ENCODE measurements around the gene TRABD2B.

TRABD2B gene

GRCh38 chr1:47772960-47773682 lies 224.1 kb downstream of the TRABD2B start:
- no peak for DNase-seq (ENCODE audit: low read depth)

GRCh38 chr1:47772281-47772680 lies 224.9 kb downstream of the TRABD2B start:
- no peak for DNase-seq (ENCODE audit: low read depth)

GRCh38 chr1:47771751-47772150 lies 225.4 kb downstream of the TRABD2B start:
- no peak for DNase-seq (ENCODE audit: low read depth)

GRCh38 chr1:47769983-47770382 lies 227.2 kb downstream of the TRABD2B start:
- no peak for DNase-seq (ENCODE audit: low read depth)

GRCh38 chr1:47769295-47769694 lies 227.9 kb downstream of the TRABD2B start:
- DNase-seq (ENCODE audit: low read depth) = no peak

GRCh38 chr1:47767741-47768100 lies 229.5 kb downstream of the TRABD2B start:
- no peak for DNase-seq (ENCODE audit: low read depth)

- DNase-seq (ENCODE audit: low read depth) = no peak
These were observed 230.1 kb downstream of the TRABD2B start for GRCh38 chr1:47766832-47767740.

- no peak for DNase-seq (ENCODE audit: low read depth)
These were observed 231.3 kb downstream of the TRABD2B start for GRCh38 chr1:47765742-47766485.

- no peak for DNase-seq (ENCODE audit: low read depth)
These were observed 231.9 kb downstream of the TRABD2B start for GRCh38 chr1:47765236-47765635.

GRCh38 chr1:47764461-47765046 lies 232.6 kb downstream of the TRABD2B start:
- DNase-seq (ENCODE audit: low read depth) = no peak

- DNase-seq (ENCODE audit: low read depth) = peak; percentile 7
These were observed 233.5 kb downstream of the TRABD2B start for GRCh38 chr1:47763591-47764171.

- DNase-seq (ENCODE audit: low read depth) = no peak
These were observed 235.2 kb downstream of the TRABD2B start for GRCh38 chr1:47761974-47762373.

GRCh38 chr1:47761201-47761930 lies 235.8 kb downstream of the TRABD2B start:
- DNase-seq (ENCODE audit: low read depth) = no peak

GRCh38 chr1:47759936-47760629 lies 237.1 kb downstream of the TRABD2B start:
- DNase-seq (ENCODE audit: low read depth) = no peak

- no peak for DNase-seq (ENCODE audit: low read depth)
These were observed 237.8 kb downstream of the TRABD2B start for GRCh38 chr1:47759251-47759935.

GRCh38 chr1:47758341-47759250 lies 238.6 kb downstream of the TRABD2B start:
- DNase-seq (ENCODE audit: low read depth) = peak; percentile 46

- no peak for DNase-seq (ENCODE audit: low read depth)
These were observed 239.8 kb downstream of the TRABD2B start for GRCh38 chr1:47757226-47757975.

- DNase-seq (ENCODE audit: low read depth) = no peak
These were observed 240.8 kb downstream of the TRABD2B start for GRCh38 chr1:47756411-47756810.
